PC-9 (cell line): ENCODE results near the gene PNMA1. TPM values are rescaled to one million over a fixed set of nuclear protein-coding genes. Genes with fewer than 3 reads are reported as not detected.
A peak's percentile ranks its signal among the peaks of the same experiment; 100 is the strongest.

Source experiments
- BruUV-seq: library from RNA; stranded (reverse); fragments of 400-500 nt; replicated peaks from 2 replicates; lab custom pipeline; 2021; lab: Mats Ljungman, UMichigan
- CTCF ChIA-PET: fragments of 300-600 bp; sonication (Branson Sonifier 250); formaldehyde crosslinking; loops from one replicate; lab custom pipeline; 2022; ENCODE audit warnings: antibody characterized with exemption; lab: Charles Lee
- POLR2A ChIA-PET: fragments of 300-600 bp; sonication (Branson Sonifier 250); formaldehyde crosslinking; loops from one replicate; lab custom pipeline; 2022; ENCODE audit warnings: antibody characterized with exemption; ENCODE audit not compliant: unreplicated experiment; lab: Charles Lee
- DNase-seq, 2 experiments: peaks; one replicate each; pipeline versions ENCODE4 v3.0.0 to v3.0.0-alpha.2; 2015 to 2022; ENCODE audit warnings: mixed read lengths in 1 of 2
- H2AFZ ChIP-seq: fragments of 200-600 bp; sonication (generic); 2 replicates; pipeline ENCODE4 v1.8.1; 2017; ENCODE audit warnings: antibody characterized with exemption
- H3F3A ChIP-seq: fragments of 200-600 bp; sonication (generic); 2 replicates; pipeline ENCODE4 v1.8.1; 2017; ENCODE audit warnings: antibody characterized with exemption, mild to moderate bottlenecking, low read depth; ENCODE audit not compliant: insufficient read depth
- H3K27ac ChIP-seq: fragments of 200-600 bp; sonication (generic); 2 replicates; pipeline ENCODE4 v1.6.1; 2016; ENCODE audit warnings: mixed run types
- H3K27me3 ChIP-seq: fragments of 200-600 bp; sonication (generic); 2 replicates; pipeline ENCODE4 v1.6.1; 2016; ENCODE audit warnings: low read depth, mixed run types; ENCODE audit not compliant: insufficient read depth
- H3K36me3 ChIP-seq: fragments of 200-600 bp; sonication (generic); 2 replicates; pipeline ENCODE4 v1.6.1; 2016; ENCODE audit warnings: low read depth, mixed run types
- H3K4me1 ChIP-seq: fragments of 200-600 bp; sonication (generic); replicated peaks from 2 replicates; pipeline ENCODE4 v1.6.1; 2016; ENCODE audit warnings: mixed run types; ENCODE audit not compliant: insufficient read depth
- H3K4me2 ChIP-seq: fragments of 200-600 bp; sonication (generic); 2 replicates; pipeline ENCODE4 v1.6.1; 2017; ENCODE audit warnings: mixed run types
- H3K4me3 ChIP-seq: fragments of 200-600 bp; sonication (generic); 2 replicates; pipeline ENCODE4 v1.6.1; 2016; ENCODE audit warnings: mixed run types
- H3K79me2 ChIP-seq: fragments of 200-600 bp; sonication (generic); 2 replicates; pipeline ENCODE4 v1.6.1; 2017; ENCODE audit warnings: low read depth, mixed run types
- H3K9me2 ChIP-seq: fragments of 200-600 bp; sonication (generic); 2 replicates; pipeline ENCODE4 v1.8.1; 2017; ENCODE audit warnings: mild to moderate bottlenecking; ENCODE audit not compliant: insufficient read depth
- H3K9me3 ChIP-seq: fragments of 200-600 bp; sonication (generic); 2 replicates; pipeline ENCODE4 v1.8.1; 2016; ENCODE audit warnings: low read depth; ENCODE audit not compliant: insufficient read depth
- H4K20me1 ChIP-seq: fragments of 200-600 bp; sonication (generic); 2 replicates; pipeline ENCODE4 v1.8.1; 2017; ENCODE audit not compliant: insufficient read depth
- CTCF ChIP-seq: fragments of 200-600 bp; sonication (generic); conservative IDR thresholded peaks from 2 replicates; pipeline ENCODE4 v1.6.1; 2017; ENCODE audit warnings: mixed run types, antibody characterized with exemption, mild to moderate bottlenecking, moderate library complexity
- EZH2 ChIP-seq: fragments of 200-600 bp; sonication (generic); IDR thresholded peaks from 2 replicates; pipeline ENCODE4 v1.8.0; 2017; ENCODE audit warnings: antibody characterized with exemption, low read depth
- intact Hi-C: fragments of 100-400 bp; cut with micrococcal nuclease; formaldehyde crosslinking; loops from one replicate; pipeline ENCODE4 v1.10.0; 2022; ENCODE audit not compliant: unreplicated experiment
- total RNA-seq: library from RNA; stranded (reverse); gene quantifications from 2 replicates; pipeline ENCODE4 v1.2.3, GENCODE V29; 2021

The PNMA1 gene
- total RNA-seq, 1 experiment from 2014 or later = 13.6 TPM

DNA sequence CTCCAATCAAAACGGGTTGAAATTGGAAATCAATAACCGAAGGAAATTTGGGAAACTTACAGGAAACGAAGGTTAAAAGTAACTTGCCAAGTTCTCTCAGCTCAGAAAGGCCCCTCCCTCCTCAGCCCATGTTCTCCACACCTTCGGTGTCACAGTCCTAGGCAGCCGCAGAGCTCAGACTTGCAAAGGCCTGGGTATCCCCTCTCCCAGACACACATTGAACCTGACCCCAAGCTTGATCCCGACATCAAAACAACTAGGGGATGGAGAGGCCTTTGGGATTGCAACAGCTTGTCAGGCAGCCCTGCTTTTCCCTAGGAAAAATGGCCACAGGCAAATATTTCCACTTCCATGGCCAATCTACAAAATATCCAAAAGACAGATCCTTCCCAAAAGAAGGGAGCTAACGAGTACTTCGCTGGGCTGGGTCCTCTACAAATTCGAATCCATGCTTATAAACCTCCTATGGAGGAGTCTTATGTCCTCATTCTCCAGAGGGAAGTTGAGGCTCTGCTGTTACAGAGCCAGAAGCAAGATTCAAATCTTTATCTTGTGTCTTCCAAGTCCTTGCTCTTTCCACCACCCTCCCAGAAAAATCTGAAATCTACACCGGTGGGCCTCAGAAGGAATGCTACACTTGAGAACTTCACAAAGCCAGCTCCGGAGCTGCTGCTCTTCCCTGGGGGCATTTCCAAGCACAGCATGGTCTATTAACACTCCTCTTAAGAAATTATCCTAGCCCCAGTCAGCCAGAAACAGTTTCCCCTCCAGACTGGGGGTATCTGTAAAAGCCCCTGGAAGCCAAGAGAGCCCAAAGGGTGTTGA is 35.7 kb upstream of the PNMA1 start:
- no peaks in the 10 kb centered on the region for H3K27me3 ChIP-seq
- no peaks in the 10 kb centered on the region for H3K9me3 ChIP-seq
- BruUV-seq = no TSS peak
- H3F3A ChIP-seq = peaks cover 56% of the 10 kb centered on the region; the same call in 1 of the 2 replicates
- H3K27ac ChIP-seq = no peak overlapping the region
- no peak for TF ChIP-seq EZH2
- TF ChIP-seq CTCF = no peak
- no peak overlapping the region for H3K4me2 ChIP-seq
- peaks cover 14% of the 10 kb centered on the region for H4K20me1 ChIP-seq
- CTCF ChIA-PET = interaction anchor here (0.6 kb wide), 1 partner anchor 9 kb away, joined by 3 read pairs; no protein-coding TSS in a partner anchor
- POLR2A ChIA-PET = interaction anchor here (0.6 kb wide), 1 partner anchor 67 kb away, joined by 6 read pairs; no protein-coding TSS in a partner anchor
- peaks cover 100% of the 10 kb centered on the region for H3K79me2 ChIP-seq
- no peaks in the 10 kb centered on the region for H3K9me2 ChIP-seq
- no peak overlapping the region for H2AFZ ChIP-seq
- H3K4me1 ChIP-seq = peaks cover 82% of the 10 kb centered on the region
- H3K36me3 ChIP-seq = no peaks in the 10 kb centered on the region
- intact Hi-C loops = no loop called here
- no peak overlapping the region for H3K4me3 ChIP-seq
- DNase-seq = no peak

DNA sequence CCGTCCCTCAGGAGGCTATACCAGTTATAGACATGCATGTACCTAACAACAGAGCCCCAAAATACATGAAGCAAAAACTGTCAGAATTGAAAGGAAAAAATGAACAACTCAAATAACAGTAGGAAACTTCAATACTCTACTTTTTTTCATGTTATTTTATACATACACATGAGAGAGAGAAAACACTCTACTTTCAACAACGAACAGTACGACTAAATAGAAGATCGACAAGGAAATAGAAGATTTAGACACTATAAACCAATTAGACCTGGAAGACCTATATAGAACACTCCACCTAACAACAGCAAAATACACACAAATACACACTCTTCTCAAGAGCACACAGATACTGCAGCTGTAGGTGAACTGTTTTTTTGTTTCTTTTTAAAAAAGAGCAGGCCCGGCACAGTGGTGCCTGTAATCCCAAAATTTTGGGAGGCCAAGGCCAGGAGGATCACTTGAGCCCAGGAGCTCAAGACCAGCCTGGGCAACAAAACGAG is 34.7 kb upstream of the PNMA1 start:
- H3K27me3 ChIP-seq = no peaks in the 10 kb centered on the region
- peaks cover 82% of the 10 kb centered on the region for H3K4me1 ChIP-seq
- no peak overlapping the region for H3K4me2 ChIP-seq
- H3F3A ChIP-seq = peaks cover 56% of the 10 kb centered on the region; the same call in 1 of the 2 replicates
- ChIA-PET POLR2A (no interaction called here), CTCF (interaction anchor here (0.6 kb wide), 1 partner anchor 48 kb away, joined by 3 read pairs; no protein-coding TSS in a partner anchor)
- H3K27ac ChIP-seq = no peak overlapping the region
- BruUV-seq = no TSS peak
- no peak overlapping the region for H3K4me3 ChIP-seq
- intact Hi-C loops = no loop called here
- H2AFZ ChIP-seq = no peak overlapping the region
- TF ChIP-seq CTCF (no peak), EZH2 (no peak)
- H4K20me1 ChIP-seq = peaks cover 20% of the 10 kb centered on the region
- H3K9me2 ChIP-seq = no peaks in the 10 kb centered on the region
- H3K79me2 ChIP-seq = peaks cover 100% of the 10 kb centered on the region
- no peaks in the 10 kb centered on the region for H3K9me3 ChIP-seq
- H3K36me3 ChIP-seq = no peaks in the 10 kb centered on the region
- no peak for DNase-seq

DNA sequence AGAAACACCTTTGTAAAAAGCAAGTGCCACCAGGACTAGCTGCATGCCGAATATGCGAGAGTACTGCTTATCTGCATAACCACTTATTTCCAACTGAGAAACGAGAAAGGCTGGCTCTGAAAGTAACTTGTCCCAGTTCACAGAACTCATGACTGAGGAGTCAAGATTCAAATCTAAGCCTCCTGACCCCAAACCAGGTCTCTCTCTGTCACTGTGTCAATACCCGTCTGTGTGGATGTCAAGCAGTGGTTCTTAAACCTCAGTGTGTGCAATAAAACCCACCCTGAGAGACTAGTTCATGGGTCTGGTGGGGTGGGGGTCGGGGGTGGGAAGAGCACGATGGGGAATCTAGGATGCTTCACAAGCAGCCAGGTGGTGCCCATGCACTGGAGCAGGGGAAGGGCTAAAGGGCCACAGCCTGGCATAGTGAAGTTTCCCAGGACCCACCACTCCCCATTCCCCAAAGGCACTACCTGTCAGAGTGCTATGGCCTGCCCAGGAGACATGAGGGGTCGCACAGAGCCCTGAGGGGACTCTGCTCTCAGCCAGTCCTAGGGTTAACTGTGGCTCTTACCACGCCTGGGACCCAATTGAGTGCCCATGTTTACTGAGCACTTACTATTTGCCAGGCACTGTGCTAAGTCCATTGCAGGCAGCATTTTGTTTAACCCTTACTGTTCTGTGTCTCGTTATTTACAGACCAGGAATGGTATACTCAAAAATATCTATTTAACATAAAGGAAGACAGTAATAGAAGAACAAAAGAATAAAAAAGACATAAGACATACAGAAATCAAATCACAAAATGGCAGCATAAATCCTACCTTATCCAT is 33.4 kb upstream of the PNMA1 start:
- intact Hi-C loops = no loop called here
- POLR2A ChIA-PET = no interaction called here

More for the DNA sequence above, 33.4 kb upstream of the PNMA1 start:
- Histone ChIP-seq H4K20me1 (peaks cover 20% of the 10 kb centered on the region), H3K4me1 (peaks cover 82% of the 10 kb centered on the region), H3K79me2 (peaks cover 100% of the 10 kb centered on the region), H3K27ac (peak overlapping the region; percentile 90; the same call in 1 of the 2 replicates), H3K4me3 (no peak overlapping the region), H3K4me2 (peak overlapping the region; percentile 23; the same call in 1 of the 2 replicates), H2AFZ (no peak overlapping the region), H3F3A (peaks cover 55% of the 10 kb centered on the region), H3K9me3 (no peaks in the 10 kb centered on the region), H3K9me2 (no peaks in the 10 kb centered on the region), H3K36me3 (no peaks in the 10 kb centered on the region), H3K27me3 (no peaks in the 10 kb centered on the region)
- DNase-seq = no peak
- CTCF ChIA-PET = no interaction called here
- TF ChIP-seq EZH2 = no peak
- TF ChIP-seq CTCF = no peak
- no TSS peak for BruUV-seq
